Measurements from ENCODE around the gene RAB13.
A peak's percentile ranks its signal among the peaks of the same experiment; 100 is the strongest.

Gene RAB13

DNA sequence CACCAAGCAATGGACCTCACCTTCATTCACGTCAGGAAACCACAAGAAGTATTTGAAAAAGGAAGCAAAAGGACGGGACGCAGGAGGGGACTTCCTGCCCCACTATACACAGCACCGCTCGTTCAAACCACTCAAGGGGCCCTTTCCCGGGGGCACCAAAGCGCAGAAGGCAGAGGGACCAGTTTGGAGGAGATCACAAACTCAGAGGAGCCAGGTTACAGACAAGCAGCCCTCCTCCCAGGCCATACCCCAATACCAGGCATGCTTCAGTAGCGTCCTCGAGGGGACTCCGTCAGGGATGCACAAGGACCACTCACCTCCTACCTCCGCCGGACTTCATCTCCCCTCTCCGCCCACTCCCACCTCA lies 28.4 kb downstream of the RAB13 start:
- FAIRE-seq = no peak
- no peak for DNase-seq (ENCODE audit: insufficient read length, low spot score)

DNA sequence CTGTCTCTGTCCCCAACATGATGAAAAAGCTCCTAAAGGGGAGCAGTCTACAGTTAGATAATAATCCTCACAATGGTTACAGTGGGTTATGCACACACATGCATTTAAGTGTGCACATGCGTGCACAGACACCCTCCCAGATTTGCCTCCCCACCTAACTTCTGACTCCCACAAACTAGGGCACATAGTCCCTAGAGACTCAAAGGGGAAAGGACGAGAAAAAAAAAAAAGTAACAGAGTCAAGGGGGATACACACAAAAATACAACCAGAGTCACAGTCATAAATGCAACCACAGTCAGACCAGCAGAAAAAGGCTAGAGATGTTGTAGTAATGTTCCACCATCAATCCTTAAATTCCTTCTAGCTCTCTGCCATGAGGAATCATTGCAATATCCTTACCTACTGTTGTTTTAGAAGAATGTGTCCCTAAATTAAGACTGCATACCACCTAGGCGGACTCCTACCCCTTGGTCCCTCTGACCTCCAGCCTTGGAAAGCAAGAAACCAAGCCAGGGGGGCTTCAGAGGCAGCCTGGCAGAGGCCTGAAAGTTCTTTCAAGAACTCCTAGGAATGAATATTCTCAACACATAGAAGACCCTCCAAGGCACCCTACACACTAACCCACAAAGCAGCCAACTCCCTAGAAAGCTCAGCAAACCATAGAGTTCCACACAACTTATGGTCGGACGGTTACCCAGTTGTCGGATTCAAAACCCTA lies 29.0 kb downstream of the RAB13 start:
- FAIRE-seq = no peak

DNA sequence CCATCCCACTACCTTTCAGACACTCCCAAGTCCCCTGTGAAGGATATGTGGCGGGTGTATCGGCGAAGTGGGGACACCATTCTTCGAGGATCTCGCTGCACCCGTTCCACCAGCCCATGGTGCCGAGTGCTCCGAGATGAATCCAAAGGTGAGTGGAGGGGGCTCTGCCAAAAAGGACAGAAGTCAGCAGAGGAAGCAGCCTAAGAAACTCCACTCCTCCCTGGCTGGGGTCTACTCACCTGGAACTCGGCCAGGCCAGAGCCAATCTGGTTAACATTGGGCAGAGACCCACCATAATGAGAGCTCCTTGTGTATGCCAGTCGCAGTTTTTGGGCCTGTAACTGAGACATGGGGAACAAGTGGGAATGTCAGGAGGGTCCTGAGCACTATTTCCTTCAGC lies 31.3 kb downstream of the RAB13 start:
- no peak for FAIRE-seq

More for the DNA sequence above, 29.0 kb downstream of the RAB13 start:
- no peak for DNase-seq (ENCODE audit: insufficient read length, low spot score)

DNA sequence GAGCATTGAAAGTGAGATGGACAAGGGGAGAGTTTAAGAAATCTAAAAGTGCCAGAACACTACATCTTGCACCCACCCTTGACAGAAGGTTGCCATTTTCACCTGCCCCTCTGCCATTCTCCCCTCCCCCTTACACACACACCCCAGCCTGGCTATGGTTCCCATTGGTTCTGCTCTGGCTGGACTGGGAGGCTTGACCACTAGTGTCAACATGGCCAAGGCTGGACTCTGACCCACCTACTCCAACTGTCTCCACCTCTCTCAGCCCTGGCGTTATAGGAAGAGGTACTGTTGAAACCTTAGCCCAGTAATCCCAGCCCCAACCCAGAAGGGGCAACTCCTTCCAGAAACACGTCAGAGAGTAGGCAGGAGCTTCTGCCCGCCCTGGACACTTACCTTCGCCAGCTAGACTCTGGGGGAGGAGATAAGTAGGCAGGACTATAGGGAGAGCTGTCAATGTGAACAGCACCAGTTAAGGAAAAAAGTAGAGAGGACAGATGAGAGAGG lies 32.2 kb downstream of the RAB13 start:
- no peak for FAIRE-seq
- DNase-seq (ENCODE audit: insufficient read length, low spot score) = no peak

More for the DNA sequence above, 31.3 kb downstream of the RAB13 start:
- no peak for DNase-seq (ENCODE audit: insufficient read length, low spot score)

DNA sequence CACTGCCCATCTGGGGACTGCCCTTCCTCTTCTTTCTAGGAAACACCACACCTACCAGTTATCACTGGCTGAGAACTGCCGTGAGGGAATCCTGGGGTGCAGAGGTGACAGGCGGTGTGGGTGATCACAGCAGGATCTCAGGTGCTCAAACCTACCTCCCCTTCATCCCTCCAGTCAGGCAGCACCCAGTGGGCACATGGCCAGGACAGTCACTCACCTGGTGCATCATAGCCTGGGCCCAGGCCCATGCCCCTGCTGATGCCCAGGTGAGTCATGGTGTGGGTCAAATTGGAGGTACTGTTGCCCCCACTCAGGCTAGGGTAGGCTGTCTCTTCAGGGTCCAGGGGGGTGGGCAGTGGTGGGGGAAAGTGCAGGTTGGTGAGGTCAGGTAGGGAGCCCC lies 34.3 kb downstream of the RAB13 start:
- DNase-seq (ENCODE audit: insufficient read length, low spot score) (no peak), FAIRE-seq (no peak)

DNA sequence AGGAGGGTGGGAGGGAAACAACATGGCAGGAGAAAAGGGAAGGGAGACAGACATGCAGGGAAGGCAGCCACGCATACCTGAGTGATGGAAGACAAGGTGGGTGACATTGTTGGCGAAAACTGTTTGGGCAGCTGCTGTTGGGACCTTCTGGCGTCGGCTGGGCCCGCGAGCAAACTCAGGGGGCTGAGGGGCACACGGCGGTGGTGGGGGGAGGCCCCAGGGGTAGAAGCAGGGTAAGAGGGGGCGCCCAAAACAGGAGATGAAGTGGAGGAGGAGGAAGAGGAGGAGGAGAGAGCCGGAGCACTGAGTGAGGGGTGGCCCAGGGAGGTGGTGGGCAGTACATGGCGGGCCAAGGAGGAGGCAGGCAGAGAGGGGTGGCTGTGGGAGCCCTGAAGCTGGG lies 35.0 kb downstream of the RAB13 start:
- DNase-seq (ENCODE audit: insufficient read length, low spot score) (no peak), FAIRE-seq (no peak)

DNA sequence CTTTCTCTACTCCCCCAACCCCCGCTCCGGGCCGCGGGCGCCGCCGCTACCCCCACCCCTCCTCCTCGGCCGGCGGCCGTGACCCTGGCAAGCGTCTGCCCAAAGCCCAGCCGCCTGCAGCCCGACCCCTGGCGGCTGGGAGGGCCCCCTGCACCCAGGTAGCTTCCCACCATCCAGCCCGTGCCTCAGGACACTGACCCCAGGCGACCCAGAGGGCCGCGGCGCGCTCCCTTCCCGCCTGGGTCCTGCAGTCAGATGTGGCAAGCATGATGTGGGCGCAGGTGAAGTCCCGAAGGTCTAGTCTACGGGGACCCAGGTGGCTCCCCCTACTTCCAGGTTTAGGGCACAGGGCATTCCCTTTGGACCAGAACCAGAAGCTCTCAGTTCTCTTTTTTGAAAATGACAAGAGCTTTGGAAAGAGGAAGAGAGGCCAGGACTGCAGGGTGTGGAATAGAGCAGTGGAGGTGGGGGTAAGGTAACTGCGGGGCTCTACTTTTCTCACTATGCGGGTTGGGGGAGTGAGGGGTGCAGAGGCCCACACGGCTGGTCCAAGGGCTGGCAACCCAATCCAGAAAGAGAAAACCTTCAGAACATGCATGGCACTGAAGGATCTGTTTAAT lies 39.4 kb downstream of the RAB13 start, which contains the start of gene DENND4B:
TSS of gene DENND4B (minus strand) at position 97 of the 620 bp plus-strand sequence. CDS start 2,344 bp downstream, outside the sequence.
- FAIRE-seq (no peak), DNase-seq (ENCODE audit: insufficient read length, low spot score) (peak; percentile 89)

DNA sequence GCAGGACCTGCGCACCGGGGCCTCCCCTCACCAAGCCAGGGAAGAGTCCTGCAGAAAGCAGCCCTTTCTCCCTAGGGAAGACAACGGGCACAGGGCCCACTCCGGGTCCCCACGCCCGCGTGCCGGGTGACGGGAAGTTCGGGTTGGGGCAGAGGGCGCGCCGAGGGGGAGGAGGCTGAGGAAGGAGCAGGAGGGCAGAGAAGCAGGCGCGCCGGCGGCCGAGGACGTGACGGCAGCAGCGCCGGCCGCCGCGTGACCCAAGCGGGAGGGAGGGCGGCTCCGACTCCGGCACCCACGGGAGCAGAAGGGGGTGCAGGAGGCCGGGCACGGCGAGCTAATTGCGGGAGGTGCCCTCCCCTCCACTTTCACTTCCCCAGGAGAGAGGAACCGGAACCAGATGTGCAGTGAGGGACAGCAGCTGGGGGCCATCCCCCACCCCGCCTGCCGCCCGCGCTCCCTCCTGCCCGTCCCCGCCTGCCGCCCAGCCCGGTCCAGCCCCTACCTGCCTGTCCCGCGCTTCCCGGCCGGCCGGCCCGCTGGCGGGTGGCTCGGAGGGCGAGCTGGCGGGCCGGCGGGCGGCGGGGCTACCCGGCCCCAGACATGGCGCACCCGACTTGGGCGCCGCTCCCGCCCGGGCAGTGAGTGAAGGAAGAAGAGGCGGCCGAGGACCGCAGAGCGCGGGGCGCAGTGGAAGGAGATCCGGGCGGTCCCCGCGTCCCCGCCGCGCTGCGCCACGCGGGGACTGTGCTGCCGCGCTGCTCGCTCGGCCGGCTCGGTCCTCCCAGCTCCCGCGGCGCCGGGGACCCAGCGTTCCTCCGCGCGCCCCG lies 40.1 kb downstream of the RAB13 start:
- DNase-seq (ENCODE audit: insufficient read length, low spot score) (no peak), FAIRE-seq (peak; percentile 46)

DNA sequence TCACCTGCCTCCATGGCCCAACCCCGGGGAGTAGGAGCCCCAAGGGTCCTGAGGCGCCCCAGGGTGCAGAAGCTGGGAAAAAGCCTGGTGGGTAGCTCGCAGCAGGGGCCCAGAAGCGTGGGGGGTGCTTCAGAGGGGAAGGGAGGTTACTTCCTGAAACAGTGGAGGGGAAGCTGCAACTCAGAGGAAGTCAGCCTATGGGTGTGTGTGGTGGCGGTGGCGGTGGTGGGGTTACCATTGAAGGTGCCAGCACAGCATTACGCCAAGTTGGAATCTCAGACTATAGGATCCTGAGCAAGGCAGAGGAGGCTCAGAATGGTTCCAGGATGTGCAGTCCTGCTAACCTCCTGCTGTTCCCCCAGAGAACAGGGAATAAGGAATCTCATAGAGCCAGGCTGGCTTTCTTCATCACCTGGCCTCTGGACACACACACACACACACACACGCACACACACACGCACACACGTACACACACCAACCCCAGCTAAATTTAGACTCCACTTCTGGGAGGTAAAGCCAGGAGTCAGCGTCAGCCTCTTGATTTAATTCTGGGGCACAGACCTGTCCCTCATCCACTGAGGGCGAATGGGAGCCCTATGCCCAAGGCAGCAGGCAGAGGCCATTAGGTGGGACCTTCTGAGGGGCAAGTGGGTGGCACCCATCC lies 40.9 kb downstream of the RAB13 start:
- FAIRE-seq (no peak), DNase-seq (ENCODE audit: insufficient read length, low spot score) (no peak)

DNA sequence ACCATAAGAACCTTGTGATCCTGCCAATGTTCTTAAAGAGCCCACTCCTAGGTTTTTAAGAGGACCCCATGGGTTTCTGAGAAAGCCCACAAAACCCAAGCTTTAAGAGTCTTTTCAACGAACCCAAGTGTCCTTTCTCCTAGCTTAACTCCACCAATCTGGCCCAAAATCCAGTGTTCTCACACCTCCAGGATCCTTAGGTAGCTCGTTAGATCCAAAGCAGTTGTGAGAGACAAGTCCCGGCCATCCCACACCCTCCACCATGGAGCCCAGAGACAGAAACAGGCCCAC lies 41.4 kb downstream of the RAB13 start:
- DNase-seq (ENCODE audit: insufficient read length, low spot score) (no peak), FAIRE-seq (no peak)

DNA sequence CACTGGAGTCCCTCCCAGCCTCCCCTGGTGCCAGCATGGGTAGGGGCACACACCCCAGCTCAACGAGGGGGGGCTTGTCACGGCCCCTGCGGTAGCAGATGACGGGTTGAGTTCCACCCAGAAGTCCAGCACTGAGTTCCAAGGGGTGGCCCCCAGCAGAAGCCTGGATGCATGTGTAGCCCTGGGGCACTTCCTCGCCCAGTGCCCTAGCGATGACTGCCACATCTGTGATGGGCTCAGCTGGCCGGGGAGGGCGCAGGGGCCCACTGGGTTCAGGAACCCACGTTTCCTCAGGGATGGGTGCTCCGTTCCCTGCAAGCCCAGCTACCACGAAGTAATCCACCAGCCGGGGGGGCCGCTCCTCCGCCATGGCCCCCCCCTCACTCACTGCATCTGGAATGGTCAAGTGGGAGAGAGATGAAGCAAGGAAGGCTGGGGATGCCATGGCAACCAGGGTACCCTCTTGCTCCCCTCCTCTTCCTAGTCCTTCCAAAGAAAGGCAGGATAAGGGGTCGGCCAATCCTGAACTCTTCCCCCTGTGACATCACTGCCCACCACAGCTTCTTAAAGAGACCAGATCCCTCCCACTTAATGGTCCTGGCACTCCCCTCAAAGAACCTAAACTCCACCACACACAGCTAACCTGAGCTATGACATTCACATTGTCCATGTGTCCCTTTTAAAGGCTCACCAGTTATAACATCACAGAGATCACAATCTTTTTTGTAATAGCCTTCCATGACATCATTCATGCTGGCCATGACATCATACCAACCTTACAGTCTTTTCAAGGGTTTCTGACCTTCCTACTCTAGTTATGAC lies 41.9 kb downstream of the RAB13 start:
- DNase-seq (ENCODE audit: insufficient read length, low spot score) (no peak), FAIRE-seq (no peak)

DNA sequence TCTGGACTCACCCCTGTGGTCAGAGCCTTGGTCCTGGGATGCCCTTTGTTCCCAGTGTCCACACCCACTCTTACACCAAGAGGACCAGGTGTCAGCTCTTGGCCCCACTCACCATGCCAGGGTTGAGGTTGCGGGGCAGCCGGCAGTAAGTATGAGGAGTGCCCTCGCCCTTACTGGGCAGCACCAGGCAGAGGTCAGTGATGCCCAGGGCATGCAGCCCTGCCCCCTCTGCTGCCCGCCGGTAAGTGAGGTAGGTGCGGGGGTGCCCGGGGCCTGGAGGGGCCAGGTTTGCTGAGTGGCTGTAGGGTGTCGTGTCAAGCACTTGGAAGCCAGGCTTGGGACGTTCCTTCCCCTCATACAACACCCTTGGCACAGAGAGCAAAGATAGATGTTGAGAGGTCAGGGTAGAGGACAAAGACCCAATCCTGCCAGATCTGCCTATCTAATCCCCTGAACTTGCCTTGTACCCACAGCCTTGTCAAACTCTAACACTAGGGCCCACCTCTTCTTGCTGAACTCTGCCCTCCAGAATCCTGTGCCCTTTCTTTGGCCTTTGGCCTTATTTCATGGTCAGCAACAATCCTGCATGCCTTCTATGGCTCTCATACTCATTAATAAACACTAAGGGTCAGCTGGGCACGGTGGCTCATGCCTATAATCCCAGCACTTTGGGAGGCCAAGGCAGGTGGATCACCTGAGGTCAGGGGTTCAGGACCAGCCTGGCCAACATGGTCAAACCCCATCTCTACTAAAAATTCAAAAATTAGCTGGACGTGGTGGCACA lies 43.2 kb downstream of the RAB13 start:
- DNase-seq (ENCODE audit: insufficient read length, low spot score) (no peak), FAIRE-seq (no peak)

DNA sequence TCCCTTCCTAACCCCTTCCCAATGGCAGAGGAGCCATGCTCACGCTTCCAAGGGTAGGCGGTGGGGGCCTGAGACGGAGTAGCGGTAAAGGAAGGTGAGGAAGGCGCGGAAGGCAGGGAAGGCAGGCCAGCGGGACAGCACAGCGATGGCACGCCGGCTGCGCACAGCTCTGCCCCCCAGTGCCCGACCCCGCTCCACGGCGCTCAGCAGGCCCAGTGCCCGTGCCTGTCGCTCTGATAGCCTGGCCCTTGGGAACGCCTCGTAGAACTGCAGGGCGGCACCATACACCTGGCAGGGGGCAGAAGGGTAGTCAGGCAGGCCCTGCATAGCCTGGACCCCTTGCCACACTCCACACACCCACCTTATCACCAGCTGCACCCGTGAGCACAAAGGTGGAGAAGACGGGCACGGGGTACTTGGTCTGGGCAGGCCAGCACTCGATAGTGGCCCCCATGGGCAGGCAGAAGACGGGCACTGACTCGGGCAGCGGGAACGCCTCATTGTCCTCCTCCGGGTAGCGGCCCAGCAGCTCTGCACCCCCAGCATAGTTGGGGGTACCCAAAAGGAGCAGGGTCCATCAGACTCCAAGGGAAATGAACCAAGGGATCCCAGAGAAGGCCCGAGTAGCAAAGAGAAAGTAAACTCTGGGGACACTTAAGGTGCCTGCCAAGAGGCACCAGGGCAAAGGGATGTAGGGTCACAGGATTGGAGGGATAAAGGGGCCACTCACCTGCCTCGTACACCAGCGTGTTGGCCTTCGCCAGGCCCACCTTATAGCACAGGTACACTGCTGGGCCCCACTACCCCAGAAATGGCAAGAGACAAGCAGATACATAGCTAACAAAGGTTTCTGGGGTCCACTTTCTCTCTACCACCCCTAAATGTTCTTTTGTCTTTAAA lies 44.1 kb downstream of the RAB13 start:
- FAIRE-seq (no peak), DNase-seq (ENCODE audit: insufficient read length, low spot score) (no peak)

DNA sequence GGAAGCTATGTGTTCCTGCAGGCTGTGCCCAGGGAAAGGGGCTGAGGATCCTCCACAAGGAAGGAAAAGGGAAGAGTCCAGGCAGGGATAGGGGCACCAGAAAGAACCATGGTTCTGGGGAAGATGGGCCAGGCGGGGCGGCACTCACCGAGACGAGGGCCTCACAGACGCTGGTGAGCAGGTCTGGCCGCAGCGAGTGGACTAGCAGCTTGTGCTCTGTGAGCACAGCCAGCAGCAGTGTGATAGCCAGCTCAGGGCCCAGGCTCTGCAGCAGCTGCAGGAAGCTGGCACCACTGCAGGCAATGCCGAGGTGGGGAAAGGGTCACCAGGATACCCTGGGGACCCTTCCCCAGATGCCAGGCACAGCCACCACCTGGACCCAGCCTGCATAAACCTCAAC lies 45.4 kb downstream of the RAB13 start:
- no peak for FAIRE-seq

DNA sequence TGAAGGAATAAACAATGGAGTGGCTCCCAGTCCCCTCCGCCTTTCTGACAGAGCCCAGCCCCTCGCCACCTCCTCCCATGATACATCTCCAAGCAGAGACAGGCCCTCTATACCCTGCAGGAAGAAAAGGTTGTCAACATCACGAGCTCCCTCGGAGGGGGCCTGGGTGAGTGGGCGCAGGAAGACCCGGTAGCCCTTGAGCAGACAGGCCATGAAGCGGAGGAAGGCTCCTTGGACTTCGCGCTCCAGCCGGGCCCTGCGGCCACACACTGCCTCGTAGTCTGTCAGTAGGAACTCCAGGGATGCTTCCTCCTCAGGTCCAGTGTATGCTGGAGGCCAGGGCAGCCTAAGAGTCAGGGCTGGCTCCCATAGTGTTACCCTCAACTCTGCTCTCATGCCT lies 46.7 kb downstream of the RAB13 start:
- FAIRE-seq (no peak), DNase-seq (ENCODE audit: insufficient read length, low spot score) (no peak)

More for the DNA sequence above, 45.4 kb downstream of the RAB13 start:
- no peak for DNase-seq (ENCODE audit: insufficient read length, low spot score)

DNA sequence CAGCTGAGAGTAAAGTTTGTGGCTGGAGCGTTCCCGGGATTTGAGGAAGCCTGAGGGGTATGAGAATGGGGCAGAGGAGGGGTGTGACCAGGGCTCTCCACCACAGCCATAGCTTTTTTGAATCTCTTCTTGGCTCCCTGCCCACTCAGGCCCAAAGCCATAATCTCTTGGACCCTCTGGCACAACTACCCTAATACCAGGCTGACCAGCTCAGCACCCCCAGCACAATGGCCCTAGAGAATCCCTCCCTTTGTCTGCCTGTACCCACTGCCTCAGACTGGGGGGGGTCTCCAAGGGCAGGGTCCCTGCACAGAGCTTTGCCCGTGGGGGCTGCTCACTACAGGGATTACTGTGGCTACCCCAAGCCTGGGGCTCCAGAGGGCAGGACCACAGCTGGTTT lies 47.1 kb downstream of the RAB13 start:
- FAIRE-seq (no peak), DNase-seq (ENCODE audit: insufficient read length, low spot score) (no peak)

DNA sequence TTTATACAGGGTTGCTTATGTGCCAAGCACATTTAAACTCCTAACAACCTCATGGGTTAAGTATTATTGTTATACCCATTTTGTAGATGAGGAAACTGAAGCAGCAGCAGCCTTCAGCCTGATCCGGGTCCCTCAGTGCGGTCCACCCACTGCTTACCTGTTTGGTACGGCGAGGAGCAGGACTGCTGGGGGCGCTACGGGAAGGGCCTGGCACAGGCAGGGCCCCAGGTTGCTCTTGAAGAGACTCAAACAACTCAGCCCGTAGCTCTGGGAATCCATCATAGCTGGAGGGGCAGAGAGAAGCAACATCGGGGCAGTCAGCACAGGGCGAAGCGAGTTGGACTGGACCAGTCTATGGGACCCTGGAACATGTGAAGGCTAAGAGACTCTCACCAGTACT lies 48.8 kb downstream of the RAB13 start:
- DNase-seq (ENCODE audit: insufficient read length, low spot score) = no peak

DNA sequence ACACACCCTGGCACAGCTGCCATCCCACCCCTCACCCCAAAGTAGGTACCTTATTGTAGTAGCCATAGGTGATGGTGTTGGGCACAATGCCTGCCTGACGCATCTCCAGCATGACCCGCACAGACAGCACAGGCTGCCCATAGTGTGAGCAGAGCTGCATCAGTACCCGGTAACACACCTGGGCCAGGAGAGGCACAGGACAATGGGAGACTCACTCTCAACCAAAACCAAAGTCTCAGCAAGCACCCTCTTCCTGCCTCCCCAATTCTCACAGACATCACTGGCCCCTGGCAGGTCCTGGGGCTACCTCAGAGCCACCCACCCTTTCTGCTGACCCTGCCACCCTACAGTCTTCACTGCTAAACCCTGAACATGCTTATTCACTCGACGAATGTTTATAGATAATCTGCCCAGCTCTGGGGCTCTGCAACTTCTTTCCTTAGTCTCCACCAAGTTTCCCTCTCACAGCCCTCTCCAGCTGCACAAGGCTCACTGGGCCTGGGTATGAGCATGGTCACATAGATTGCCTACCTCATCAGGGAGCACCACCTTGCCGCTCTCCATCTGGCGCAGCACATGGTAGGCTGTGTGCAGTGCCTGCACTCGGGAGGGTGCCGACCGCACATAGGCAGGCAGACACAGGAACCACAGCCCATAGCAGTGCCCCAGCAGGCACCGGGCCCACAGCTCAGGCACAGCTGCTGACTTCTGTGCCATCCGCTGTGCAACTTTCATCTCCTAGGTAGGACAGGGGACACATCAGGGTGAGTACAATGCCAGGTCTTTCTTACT lies 49.9 kb downstream of the RAB13 start:
- FAIRE-seq (no peak), DNase-seq (ENCODE audit: insufficient read length, low spot score) (no peak)

More for the DNA sequence above, 48.8 kb downstream of the RAB13 start:
- FAIRE-seq = no peak

Measured in HTR-8/SVneo (cell line).